Psoas muscle (tissue), 8 donors: ENCODE results near the gene VCL. TPM values are rescaled to one million over a fixed set of nuclear protein-coding genes. Genes with fewer than 3 reads are reported as not detected.

Experiments
- ATAC-seq, 4 donors: fragments of 200-7000 bp; cut with Tn5 transposase; one replicate each; pipeline ENCODE4 v1.9.1; 2020; ENCODE audit warnings: moderate library complexity in 3 of 4, mild to moderate bottlenecking in 2 of 4
- DNase-seq, 2 donors: peaks; one replicate each; pipeline ENCODE4 v3.0.0-alpha.2; 2020
- H3K27ac ChIP-seq: fragments of 200-600 bp; one replicate; pipeline ENCODE4 v1.8.0; 2022
- H3K27me3 ChIP-seq, 3 donors: fragments of 200-600 bp in 1 of 3; one replicate each; pipeline versions ENCODE4 v1.6.1 to v1.8.0; 2013 to 2022; ENCODE audit warnings: low read length in 2 of 3, mild to moderate bottlenecking in 2 of 3, moderate library complexity in 1 of 3; ENCODE audit not compliant: insufficient read depth in 3 of 3
- H3K36me3 ChIP-seq, 2 donors: fragments of 200-600 bp in 1 of 2; one replicate each; pipeline versions ENCODE4 v1.6.1 to v1.8.0; 2013 to 2022; ENCODE audit warnings: low read depth in 1 of 2, mild to moderate bottlenecking in 1 of 2, moderate library complexity in 1 of 2; ENCODE audit not compliant: insufficient read depth in 1 of 2
- H3K4me1 ChIP-seq: fragments of 200-600 bp; one replicate; pipeline ENCODE4 v1.8.0; 2022
- H3K4me3 ChIP-seq: fragments of 200-600 bp; one replicate; pipeline ENCODE4 v1.8.0; 2022; ENCODE audit warnings: mild to moderate bottlenecking
- H3K9me3 ChIP-seq: fragments of 200-600 bp; one replicate; pipeline ENCODE4 v1.8.0; 2022
- WGBS, 3 donors: extraction: QIAGEN DNeasy Blood & Tissue Kit; methylation state at CpG; one replicate each; pipeline versions ENCODE4 v1.1.6 to v1.1.7; 2013; 5-methylcytosine and 5-hydroxymethylcytosine counted together
- intact Hi-C, 2 donors: fragments of 100-400 bp; cut with DNase I; formaldehyde crosslinking; loops; one replicate each; pipeline versions ENCODE4 v1.11.0 to v1.14.2; 2022
- polyA plus RNA-seq, 3 donors: library from polyadenylated mRNA; stranded (reverse); fragments of 200-250 nt; gene quantifications; one replicate each; pipeline ENCODE4 v1.2.3, GENCODE V29; 2013
- total RNA-seq, 4 donors: library from RNA; stranded (reverse); fragmentation: NEBNext Ultra II Directional in 2 of 4; extraction: Animal tissue kit (Norgen Biotek cat#: 25700) in 2 of 4; gene quantifications; one replicate each; pipeline versions ENCODE4 v1.2.1 to v1.2.4, GENCODE V29; 2021 to 2023
- TF ChIP-seq, protein P1 (sequence below): fragments of 200-600 bp; IDR thresholded peaks from one replicate; pipeline ENCODE4 v1.8.0; 2022; ENCODE audit warnings: antibody characterized with exemption
- donor health status: healthy with polysubstance abuse.
- donor health status: DM: no; HTN: no; CAD: no; lungs with moderate emphysema.
- donor health status: Bipolar disorder and iron deficiency.
- donor health status: healthy.
- donor health status: DM: yes; HTN: yes; CAD: no.
- donor health status: DM: no; HTN: no; CAD: no.
- donor health status: DM: no; HTN: no; CAD: no.
- donor health status: DM: yes; HTN: yes; CAD: no.

The VCL gene
- total and polyA plus RNA-seq, 7 donors = 54.5 to 426 (median 93.2) TPM

DNA sequence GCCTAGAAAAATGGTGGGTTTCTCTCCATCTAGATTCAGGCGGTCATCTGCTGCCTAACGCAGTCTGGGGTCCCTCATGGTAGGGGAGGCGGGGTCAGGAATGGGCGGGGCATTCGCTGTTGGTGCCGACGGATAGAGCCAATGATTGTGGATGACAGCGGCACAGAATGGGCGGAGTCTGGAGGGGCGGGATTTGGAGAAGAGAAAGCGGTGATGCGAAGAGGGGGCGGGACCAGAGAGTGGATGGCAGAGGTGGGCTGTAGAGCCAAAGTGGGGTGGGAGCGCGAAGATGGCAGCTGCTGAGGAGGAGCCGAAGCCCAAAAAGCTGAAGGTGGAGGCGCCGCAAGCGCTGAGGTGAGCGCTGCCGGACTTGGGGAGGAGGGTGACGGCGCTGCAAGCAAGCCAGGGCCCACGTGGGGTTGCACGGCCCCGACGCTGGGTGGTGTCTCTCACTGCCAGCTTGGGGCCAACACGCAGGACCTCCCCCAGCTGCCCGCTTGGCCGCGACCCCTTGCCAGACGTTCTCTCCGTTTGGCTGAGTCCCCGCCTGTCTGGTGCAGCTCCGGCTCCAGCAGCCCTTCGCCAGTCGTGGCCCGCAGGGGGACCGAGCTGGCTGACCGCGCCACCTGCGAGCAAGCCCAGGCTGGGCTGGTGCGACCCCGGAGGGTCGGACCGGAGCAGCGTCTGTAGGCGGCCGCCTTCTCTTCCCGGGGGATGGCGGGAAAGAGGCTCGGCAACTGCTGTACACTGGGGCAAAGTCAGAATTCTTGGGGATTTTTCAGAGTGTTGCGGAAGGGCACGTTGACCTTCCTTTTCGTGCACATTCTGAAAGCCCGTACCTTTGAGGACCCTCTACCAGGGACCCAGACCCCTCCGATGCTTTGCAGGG, 153.3 kb downstream of the VCL start, which contains the start of gene ADK:
ADK (plus strand) TSS at position 232 of the 889 bp plus-strand sequence; CDS start at position 290, 58 bp downstream.
- WGBS, 3 donors = 0 to 1% (median 0%) methylated on average over 51 to 57 of the region's 57 CpGs
- H3K4me1 ChIP-seq = peaks cover 34% of the 10 kb centered on the region
- DNase-seq (peak; percentile 99 to 100), ATAC-seq (peak; percentile 93 to 94 (median 94))
- TF ChIP-seq, protein P1, sequence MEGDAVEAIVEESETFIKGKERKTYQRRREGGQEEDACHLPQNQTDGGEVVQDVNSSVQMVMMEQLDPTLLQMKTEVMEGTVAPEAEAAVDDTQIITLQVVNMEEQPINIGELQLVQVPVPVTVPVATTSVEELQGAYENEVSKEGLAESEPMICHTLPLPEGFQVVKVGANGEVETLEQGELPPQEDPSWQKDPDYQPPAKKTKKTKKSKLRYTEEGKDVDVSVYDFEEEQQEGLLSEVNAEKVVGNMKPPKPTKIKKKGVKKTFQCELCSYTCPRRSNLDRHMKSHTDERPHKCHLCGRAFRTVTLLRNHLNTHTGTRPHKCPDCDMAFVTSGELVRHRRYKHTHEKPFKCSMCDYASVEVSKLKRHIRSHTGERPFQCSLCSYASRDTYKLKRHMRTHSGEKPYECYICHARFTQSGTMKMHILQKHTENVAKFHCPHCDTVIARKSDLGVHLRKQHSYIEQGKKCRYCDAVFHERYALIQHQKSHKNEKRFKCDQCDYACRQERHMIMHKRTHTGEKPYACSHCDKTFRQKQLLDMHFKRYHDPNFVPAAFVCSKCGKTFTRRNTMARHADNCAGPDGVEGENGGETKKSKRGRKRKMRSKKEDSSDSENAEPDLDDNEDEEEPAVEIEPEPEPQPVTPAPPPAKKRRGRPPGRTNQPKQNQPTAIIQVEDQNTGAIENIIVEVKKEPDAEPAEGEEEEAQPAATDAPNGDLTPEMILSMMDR = peak; percentile 15
- H3K27ac ChIP-seq = peak within 1 kb of the TSS; percentile 96
- no peaks in the 10 kb centered on the region for H3K9me3 ChIP-seq
- peaks cover 0 to 23% of the 10 kb centered on the region in 2 donors for H3K36me3 ChIP-seq
- intact Hi-C loops = no loop called here
- H3K27me3 ChIP-seq = no peaks in the 10 kb centered on the region
- H3K4me3 ChIP-seq = peak within 1 kb of the TSS; percentile 96

- Histone ChIP-seq H3K4me3 (peak overlapping the region; percentile 96), H3K4me1 (peaks cover 40% of the 10 kb centered on the region)
- ATAC-seq = peak in 2 of 4 donors; percentile 14 to 19
Measured at GRCh38 chr10:74151879-74152722, 154.2 kb downstream of the VCL start.

GRCh38 chr10:74153123-74153522, 155.2 kb downstream of the VCL start:
- peak in 3 of 4 donors; percentile 16 to 21 (median 18) for ATAC-seq
- Histone ChIP-seq H3K27me3 (no peaks in the 10 kb centered on the region), H3K27ac (peak overlapping the region; percentile 96), H3K36me3 (peaks cover 0 to 8% of the 10 kb centered on the region in 2 donors), H3K4me3 (peak overlapping the region; percentile 96), H3K9me3 (no peaks in the 10 kb centered on the region), H3K4me1 (peaks cover 43% of the 10 kb centered on the region)
- intact Hi-C loops = no loop called here
- 16 to 25% (median 20%) methylated on average over 4 of the region's 4 CpGs for WGBS, 3 donors
- DNase-seq = no peak
- TF ChIP-seq, protein P1 = peak; percentile 50

More at GRCh38 chr10:74151879-74152722, 154.2 kb downstream of the VCL start:
- WGBS, 3 donors = 12 to 17% (median 15%) methylated on average over 5 of the region's 5 CpGs
- intact Hi-C loops = no loop called here
- peak overlapping the region; percentile 96 for H3K27ac ChIP-seq
- no peaks in the 10 kb centered on the region for H3K27me3 ChIP-seq
- DNase-seq = no peak
- peaks cover 0 to 15% of the 10 kb centered on the region in 2 donors for H3K36me3 ChIP-seq
- TF ChIP-seq, protein P1 = no peak
- no peaks in the 10 kb centered on the region for H3K9me3 ChIP-seq

- TF ChIP-seq, protein P1 = no peak
- no peaks in the 10 kb centered on the region for H3K9me3 ChIP-seq
- peaks cover 0 to 2% of the 10 kb centered on the region in 2 donors for H3K36me3 ChIP-seq
- ATAC-seq (no peak), DNase-seq (no peak)
- H3K4me1 ChIP-seq = peaks cover 43% of the 10 kb centered on the region
- H3K27ac ChIP-seq = peak overlapping the region; percentile 96
- no peaks in the 10 kb centered on the region for H3K27me3 ChIP-seq
- intact Hi-C loops = no loop called here
- WGBS, 3 donors = 30 to 65% (median 40%) methylated on average over 4 of the region's 4 CpGs
- H3K4me3 ChIP-seq = peak overlapping the region; percentile 96
Measured at GRCh38 chr10:74153676-74154075, 155.8 kb downstream of the VCL start.
